ENCODE measurements around the gene DYNLT1.

DNA sequence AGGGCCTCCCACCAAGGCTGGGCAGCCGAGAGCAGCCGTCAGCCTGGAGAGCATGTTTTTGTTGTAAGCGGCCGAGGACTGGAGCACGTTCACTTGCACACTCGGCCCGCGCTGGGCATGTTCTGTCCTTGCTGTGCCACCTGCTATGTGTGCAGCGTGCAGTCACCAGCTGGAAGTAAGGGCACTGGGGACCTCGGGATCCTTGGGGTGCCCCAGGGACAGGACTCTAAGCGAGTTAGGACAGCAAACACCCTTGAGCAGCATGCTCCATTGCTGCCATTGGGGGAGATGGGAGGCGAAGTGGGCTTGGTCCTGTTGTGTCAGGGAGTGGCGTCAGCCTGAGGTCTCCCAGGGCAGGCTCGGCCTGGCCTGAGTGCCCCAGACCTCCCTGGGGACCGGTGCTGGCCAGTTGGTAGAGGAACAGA, 18.6 kb downstream of the DYNLT1 start:
- TF ChIP-seq POLR2AphosphoS5 (IDR thresholded peaks at IDR 0.05), result no peak
- TF ChIP-seq, protein P1, sequence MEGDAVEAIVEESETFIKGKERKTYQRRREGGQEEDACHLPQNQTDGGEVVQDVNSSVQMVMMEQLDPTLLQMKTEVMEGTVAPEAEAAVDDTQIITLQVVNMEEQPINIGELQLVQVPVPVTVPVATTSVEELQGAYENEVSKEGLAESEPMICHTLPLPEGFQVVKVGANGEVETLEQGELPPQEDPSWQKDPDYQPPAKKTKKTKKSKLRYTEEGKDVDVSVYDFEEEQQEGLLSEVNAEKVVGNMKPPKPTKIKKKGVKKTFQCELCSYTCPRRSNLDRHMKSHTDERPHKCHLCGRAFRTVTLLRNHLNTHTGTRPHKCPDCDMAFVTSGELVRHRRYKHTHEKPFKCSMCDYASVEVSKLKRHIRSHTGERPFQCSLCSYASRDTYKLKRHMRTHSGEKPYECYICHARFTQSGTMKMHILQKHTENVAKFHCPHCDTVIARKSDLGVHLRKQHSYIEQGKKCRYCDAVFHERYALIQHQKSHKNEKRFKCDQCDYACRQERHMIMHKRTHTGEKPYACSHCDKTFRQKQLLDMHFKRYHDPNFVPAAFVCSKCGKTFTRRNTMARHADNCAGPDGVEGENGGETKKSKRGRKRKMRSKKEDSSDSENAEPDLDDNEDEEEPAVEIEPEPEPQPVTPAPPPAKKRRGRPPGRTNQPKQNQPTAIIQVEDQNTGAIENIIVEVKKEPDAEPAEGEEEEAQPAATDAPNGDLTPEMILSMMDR (IDR thresholded peaks at IDR 0.05), result no peak

Measured in gastroesophageal sphincter (tissue), 3 donors.